Activated naive CD8-positive, alpha-beta T cell treated with anti-CD3 and anti-CD28 coated beads, Interleukin-2, amount 50 U/mL, for 24 hours (primary cell): ENCODE results near the gene TSTD1.

Experiments
- ATAC-seq: fragments of 150-1000 bp; cut with Tn5 transposase; one replicate; pipeline ENCODE4 v1.10.0; 2021
- DNase-seq: peaks from one replicate; pipeline ENCODE4 v3.0.0; 2021
- H3K27ac Mint-ChIP-seq: one replicate; pipeline ENCODE4 v1.8.0; 2021; ENCODE audit warnings: mild to moderate bottlenecking, mixed read lengths
- H3K27me3 Mint-ChIP-seq: one replicate; pipeline ENCODE4 v1.8.0; 2021; ENCODE audit warnings: mixed read lengths
- H3K36me3 Mint-ChIP-seq: one replicate; pipeline ENCODE4 v1.8.0; 2021; ENCODE audit warnings: low read depth, mixed read lengths
- H3K4me1 Mint-ChIP-seq: one replicate; pipeline ENCODE4 v1.8.0; 2021; ENCODE audit warnings: mixed read lengths
- H3K4me3 Mint-ChIP-seq: one replicate; pipeline ENCODE4 v1.8.0; 2021; ENCODE audit warnings: mild to moderate bottlenecking, moderate library complexity, mixed read lengths
- H3K9me3 Mint-ChIP-seq: one replicate; pipeline ENCODE4 v1.8.0; 2021; ENCODE audit warnings: mixed read lengths

TSTD1 gene

GRCh38 chr1:161038523-161039153 lies at the start of gene TSTD1:
Gene TSTD1 (minus strand): TSS chr1:161038964. CDS start chr1:161038889, 75 bp downstream.
- peaks cover 61% of the 10 kb centered on the region for H3K4me1 Mint-ChIP-seq
- no peaks in the 10 kb centered on the region for H3K9me3 Mint-ChIP-seq

GRCh38 chr1:161086457-161086856 lies 47.7 kb upstream of the TSTD1 start:
- Mint-ChIP-seq H3K4me1 (peaks cover 17% of the 10 kb centered on the region), H3K27ac (no peak overlapping the region), H3K36me3 (no peaks in the 10 kb centered on the region), H3K27me3 (no peaks in the 10 kb centered on the region), H3K9me3 (no peaks in the 10 kb centered on the region), H3K4me3 (no peak overlapping the region)
- ATAC-seq (no peak), DNase-seq (no peak)

More at GRCh38 chr1:161038523-161039153, at the start of gene TSTD1:
- Mint-ChIP-seq H3K36me3 (peaks cover 45% of the 10 kb centered on the region), H3K4me3 (peak within 1 kb of the TSS; percentile 88), H3K27me3 (no peaks in the 10 kb centered on the region), H3K27ac (peak within 1 kb of the TSS; percentile 91)
- peak; percentile 87 for ATAC-seq
- DNase-seq = peak; percentile 89

GRCh38 chr1:161085165-161085564 lies 46.4 kb upstream of the TSTD1 start:
- Mint-ChIP-seq H3K9me3 (no peaks in the 10 kb centered on the region), H3K27ac (no peak overlapping the region), H3K36me3 (no peaks in the 10 kb centered on the region), H3K4me3 (no peak overlapping the region), H3K27me3 (no peaks in the 10 kb centered on the region), H3K4me1 (peaks cover 11% of the 10 kb centered on the region)
- DNase-seq (no peak), ATAC-seq (no peak)

GRCh38 chr1:161084597-161084988 lies 45.8 kb upstream of the TSTD1 start:
- Mint-ChIP-seq H3K4me1 (peaks cover 6% of the 10 kb centered on the region), H3K27me3 (no peaks in the 10 kb centered on the region), H3K9me3 (no peaks in the 10 kb centered on the region), H3K36me3 (no peaks in the 10 kb centered on the region), H3K4me3 (no peak overlapping the region), H3K27ac (no peak overlapping the region)
- ATAC-seq = no peak
- DNase-seq = no peak

GRCh38 chr1:161083748-161084596 lies 45.2 kb upstream of the TSTD1 start:
- Mint-ChIP-seq H3K27ac (no peak overlapping the region), H3K36me3 (no peaks in the 10 kb centered on the region), H3K4me3 (no peak overlapping the region), H3K9me3 (no peaks in the 10 kb centered on the region), H3K27me3 (no peaks in the 10 kb centered on the region), H3K4me1 (peaks cover 6% of the 10 kb centered on the region)
- ATAC-seq (no peak), DNase-seq (no peak)

GRCh38 chr1:161082996-161083747 lies 44.4 kb upstream of the TSTD1 start:
- Mint-ChIP-seq H3K36me3 (no peaks in the 10 kb centered on the region), H3K27me3 (no peaks in the 10 kb centered on the region), H3K27ac (no peak overlapping the region), H3K9me3 (no peaks in the 10 kb centered on the region), H3K4me3 (no peak overlapping the region), H3K4me1 (peaks cover 6% of the 10 kb centered on the region)
- ATAC-seq (peak; percentile 42), DNase-seq (no peak)

GRCh38 chr1:161082483-161082882 lies 43.7 kb upstream of the TSTD1 start:
- Mint-ChIP-seq H3K27me3 (no peaks in the 10 kb centered on the region), H3K9me3 (no peaks in the 10 kb centered on the region), H3K4me3 (no peak overlapping the region), H3K27ac (no peak overlapping the region), H3K4me1 (peaks cover 6% of the 10 kb centered on the region), H3K36me3 (no peaks in the 10 kb centered on the region)
- ATAC-seq (no peak), DNase-seq (no peak)

- Mint-ChIP-seq H3K27ac (no peak overlapping the region), H3K9me3 (no peaks in the 10 kb centered on the region), H3K4me3 (no peak overlapping the region), H3K36me3 (no peaks in the 10 kb centered on the region), H3K4me1 (peaks cover 6% of the 10 kb centered on the region), H3K27me3 (no peaks in the 10 kb centered on the region)
- no peak for ATAC-seq
- DNase-seq = no peak
Measured at GRCh38 chr1:161081519-161081918, 42.8 kb upstream of the TSTD1 start.

- Mint-ChIP-seq H3K27me3 (no peaks in the 10 kb centered on the region), H3K4me3 (no peak overlapping the region), H3K4me1 (peaks cover 6% of the 10 kb centered on the region), H3K36me3 (no peaks in the 10 kb centered on the region), H3K27ac (no peak overlapping the region), H3K9me3 (no peaks in the 10 kb centered on the region)
- ATAC-seq = no peak
- DNase-seq = no peak
Measured at GRCh38 chr1:161080441-161081405, 42.0 kb upstream of the TSTD1 start.

- Mint-ChIP-seq H3K27me3 (no peaks in the 10 kb centered on the region), H3K9me3 (no peaks in the 10 kb centered on the region), H3K4me3 (no peak overlapping the region), H3K36me3 (no peaks in the 10 kb centered on the region), H3K27ac (no peak overlapping the region), H3K4me1 (peaks cover 6% of the 10 kb centered on the region)
- ATAC-seq (no peak), DNase-seq (no peak)
Measured at GRCh38 chr1:161079436-161080110, 40.8 kb upstream of the TSTD1 start.

- no peak for DNase-seq
- H3K27ac Mint-ChIP-seq = no peak overlapping the region
- H3K4me1 Mint-ChIP-seq = peaks cover 7% of the 10 kb centered on the region
- H3K27me3 Mint-ChIP-seq = no peaks in the 10 kb centered on the region
- H3K9me3 Mint-ChIP-seq = no peaks in the 10 kb centered on the region
- ATAC-seq = no peak
- no peak overlapping the region for H3K4me3 Mint-ChIP-seq
- no peaks in the 10 kb centered on the region for H3K36me3 Mint-ChIP-seq
Measured at GRCh38 chr1:161077426-161077825, 38.7 kb upstream of the TSTD1 start.

- Mint-ChIP-seq H3K36me3 (no peaks in the 10 kb centered on the region), H3K9me3 (no peaks in the 10 kb centered on the region), H3K27me3 (no peaks in the 10 kb centered on the region), H3K4me3 (no peak overlapping the region), H3K27ac (no peak overlapping the region), H3K4me1 (peaks cover 16% of the 10 kb centered on the region)
- ATAC-seq (no peak), DNase-seq (no peak)
Measured at GRCh38 chr1:161076410-161076809, 37.6 kb upstream of the TSTD1 start.

- Mint-ChIP-seq H3K27ac (no peak overlapping the region), H3K4me1 (peaks cover 26% of the 10 kb centered on the region), H3K36me3 (no peaks in the 10 kb centered on the region), H3K27me3 (no peaks in the 10 kb centered on the region), H3K9me3 (no peaks in the 10 kb centered on the region), H3K4me3 (no peak overlapping the region)
- ATAC-seq = no peak
- DNase-seq = no peak
Measured at GRCh38 chr1:161074676-161075368, 36.1 kb upstream of the TSTD1 start.
